ENCODE data around the gene PRSS27.

The PRSS27 gene

GRCh38 chr16:2743007-2743810 is 23.2 kb upstream of the PRSS27 start:
- peak overlapping the region; percentile 25 for H2AK5ac ChIP-seq (ENCODE audit: low read depth, low read length)
- H3K9me3 ChIP-seq (replicated peaks in 1 of 2; ENCODE audit: control insufficient read depth in 2 of 2, insufficient read depth in 1 of 2, low read depth in 1 of 2, low read length in 2 of 2), result no peaks in the 10 kb centered on the region
- H4K8ac ChIP-seq (ENCODE audit: low read depth, low read length), result no peak overlapping the region
- DNase-seq (ENCODE audit: low spot score), result no peak
- H2AFZ ChIP-seq (ENCODE audit: low read length), result no peak overlapping the region
- no peak overlapping the region for H3K4ac ChIP-seq (ENCODE audit: low read length)
- H2BK12ac ChIP-seq (ENCODE audit: low read length), result no peak overlapping the region
- no peaks in the 10 kb centered on the region for H3K27me3 ChIP-seq (ENCODE audit: control insufficient read depth in 3 of 3, insufficient read depth in 3 of 3, low read depth in 1 of 3, low read length in 3 of 3)
- peak overlapping the region; percentile 17 for H3K23ac ChIP-seq (ENCODE audit: low read depth, low read length, poor library complexity)
- peak overlapping the region; percentile 72 for H3K9ac ChIP-seq (ENCODE audit: low read depth, low read length, poor library complexity)
- H3K14ac ChIP-seq (ENCODE audit: low read length), result no peak overlapping the region
- peaks cover 3 to 18% of the 10 kb centered on the region in 2 donors for H3K4me1 ChIP-seq (ENCODE audit: control insufficient read depth in 2 of 2, insufficient read depth in 1 of 2, low read depth in 1 of 2, low read length in 2 of 2)
- no peak overlapping the region for H2BK15ac ChIP-seq (ENCODE audit: low read length)
- H3K4me2 ChIP-seq (ENCODE audit: insufficient read depth, low read length, poor library complexity, severe bottlenecking), result no peak overlapping the region
- no peak overlapping the region for H2BK120ac ChIP-seq (ENCODE audit: low read depth, low read length)
- no peak overlapping the region for H3K18ac ChIP-seq (ENCODE audit: low read length)
- no peaks in the 10 kb centered on the region for H3K36me3 ChIP-seq (replicated peaks in 1 of 2; ENCODE audit: control insufficient read depth in 2 of 2, insufficient read depth in 2 of 2, low read length in 2 of 2)
- no peaks in the 10 kb centered on the region for H3K79me1 ChIP-seq (ENCODE audit: low read depth, low read length)
- no CpG with 5 or more reads among the region's 19 CpGs for WGBS, 2 donors (ENCODE audit: extremely low coverage in 2 of 2, insufficient read length in 2 of 2, insufficient replicate concordance in 1 of 2)
- H4K91ac ChIP-seq (ENCODE audit: low read depth, low read length, poor library complexity), result no peak overlapping the region
- no peak overlapping the region for H2BK5ac ChIP-seq (ENCODE audit: low read length)
- H3K4me3 ChIP-seq (ENCODE audit: low read length in 2 of 2), result no peak overlapping the region
- no peak overlapping the region for H3K27ac ChIP-seq (replicated peaks; ENCODE audit: low read length)

GRCh38 chr16:2742323-2743006 is 22.4 kb upstream of the PRSS27 start:
- Histone ChIP-seq H3K18ac (ENCODE audit: low read length) (no peak overlapping the region), H3K4me2 (ENCODE audit: insufficient read depth, low read length, poor library complexity, severe bottlenecking) (no peak overlapping the region)
- DNase-seq (ENCODE audit: low spot score), result no peak

GRCh38 chr16:2741168-2741567 is 21.1 kb upstream of the PRSS27 start:
- H3K27ac ChIP-seq (replicated peaks; ENCODE audit: low read length), result no peak overlapping the region
- no peak overlapping the region for H3K4me3 ChIP-seq (ENCODE audit: low read length in 2 of 2)
- no peaks in the 10 kb centered on the region for H3K9me3 ChIP-seq (replicated peaks in 1 of 2; ENCODE audit: control insufficient read depth in 2 of 2, insufficient read depth in 1 of 2, low read depth in 1 of 2, low read length in 2 of 2)
- H3K36me3 ChIP-seq (replicated peaks in 1 of 2; ENCODE audit: control insufficient read depth in 2 of 2, insufficient read depth in 2 of 2, low read length in 2 of 2), result no peaks in the 10 kb centered on the region
- H3K9ac ChIP-seq (ENCODE audit: low read depth, low read length, poor library complexity), result no peak overlapping the region
- no peaks in the 10 kb centered on the region for H3K79me1 ChIP-seq (ENCODE audit: low read depth, low read length)
- no peak overlapping the region for H2BK15ac ChIP-seq (ENCODE audit: low read length)
- peaks cover 3 to 18% of the 10 kb centered on the region in 2 donors for H3K4me1 ChIP-seq (ENCODE audit: control insufficient read depth in 2 of 2, insufficient read depth in 1 of 2, low read depth in 1 of 2, low read length in 2 of 2)
- no peak for DNase-seq (ENCODE audit: low spot score)
- no peak overlapping the region for H3K23ac ChIP-seq (ENCODE audit: low read depth, low read length, poor library complexity)
- no peak overlapping the region for H2AFZ ChIP-seq (ENCODE audit: low read length)
- H3K18ac ChIP-seq (ENCODE audit: low read length), result no peak overlapping the region
- peak overlapping the region; percentile 19 for H2BK5ac ChIP-seq (ENCODE audit: low read length)
- H4K8ac ChIP-seq (ENCODE audit: low read depth, low read length), result no peak overlapping the region
- H3K14ac ChIP-seq (ENCODE audit: low read length), result peak overlapping the region; percentile 32
- WGBS, 2 donors (ENCODE audit: extremely low coverage in 2 of 2, insufficient read length in 2 of 2, insufficient replicate concordance in 1 of 2), result no CpG with 5 or more reads among the region's 4 CpGs
- H3K27me3 ChIP-seq (ENCODE audit: control insufficient read depth in 3 of 3, insufficient read depth in 3 of 3, low read depth in 1 of 3, low read length in 3 of 3), result no peaks in the 10 kb centered on the region
- H4K91ac ChIP-seq (ENCODE audit: low read depth, low read length, poor library complexity), result no peak overlapping the region
- H3K4ac ChIP-seq (ENCODE audit: low read length), result no peak overlapping the region
- H2AK5ac ChIP-seq (ENCODE audit: low read depth, low read length), result no peak overlapping the region
- H3K4me2 ChIP-seq (ENCODE audit: insufficient read depth, low read length, poor library complexity, severe bottlenecking), result no peak overlapping the region
- no peak overlapping the region for H2BK120ac ChIP-seq (ENCODE audit: low read depth, low read length)
- no peak overlapping the region for H2BK12ac ChIP-seq (ENCODE audit: low read length)

More at GRCh38 chr16:2742323-2743006, 22.4 kb upstream of the PRSS27 start:
- no CpG with 5 or more reads among the region's 12 CpGs for WGBS, 2 donors (ENCODE audit: extremely low coverage in 2 of 2, insufficient read length in 2 of 2, insufficient replicate concordance in 1 of 2)
- Histone ChIP-seq H3K36me3 (replicated peaks in 1 of 2; ENCODE audit: control insufficient read depth in 2 of 2, insufficient read depth in 2 of 2, low read length in 2 of 2) (no peaks in the 10 kb centered on the region), H3K23ac (ENCODE audit: low read depth, low read length, poor library complexity) (peak overlapping the region; percentile 55), H2AK5ac (ENCODE audit: low read depth, low read length) (peak overlapping the region; percentile 37), H3K27me3 (ENCODE audit: control insufficient read depth in 3 of 3, insufficient read depth in 3 of 3, low read depth in 1 of 3, low read length in 3 of 3) (no peaks in the 10 kb centered on the region), H3K27ac (replicated peaks; ENCODE audit: low read length) (no peak overlapping the region), H3K4me3 (ENCODE audit: low read length in 2 of 2) (no peak overlapping the region), H3K4ac (ENCODE audit: low read length) (no peak overlapping the region), H3K9me3 (replicated peaks in 1 of 2; ENCODE audit: control insufficient read depth in 2 of 2, insufficient read depth in 1 of 2, low read depth in 1 of 2, low read length in 2 of 2) (no peaks in the 10 kb centered on the region), H3K9ac (ENCODE audit: low read depth, low read length, poor library complexity) (peak overlapping the region; percentile 72), H2BK5ac (ENCODE audit: low read length) (no peak overlapping the region), H3K4me1 (ENCODE audit: control insufficient read depth in 2 of 2, insufficient read depth in 1 of 2, low read depth in 1 of 2, low read length in 2 of 2) (peaks cover 3 to 18% of the 10 kb centered on the region in 2 donors), H4K91ac (ENCODE audit: low read depth, low read length, poor library complexity) (no peak overlapping the region), H2BK15ac (ENCODE audit: low read length) (no peak overlapping the region), H4K8ac (ENCODE audit: low read depth, low read length) (no peak overlapping the region), H3K79me1 (ENCODE audit: low read depth, low read length) (no peaks in the 10 kb centered on the region), H2BK12ac (ENCODE audit: low read length) (no peak overlapping the region), H2AFZ (ENCODE audit: low read length) (no peak overlapping the region), H3K14ac (ENCODE audit: low read length) (no peak overlapping the region), H2BK120ac (ENCODE audit: low read depth, low read length) (no peak overlapping the region)

DNA sequence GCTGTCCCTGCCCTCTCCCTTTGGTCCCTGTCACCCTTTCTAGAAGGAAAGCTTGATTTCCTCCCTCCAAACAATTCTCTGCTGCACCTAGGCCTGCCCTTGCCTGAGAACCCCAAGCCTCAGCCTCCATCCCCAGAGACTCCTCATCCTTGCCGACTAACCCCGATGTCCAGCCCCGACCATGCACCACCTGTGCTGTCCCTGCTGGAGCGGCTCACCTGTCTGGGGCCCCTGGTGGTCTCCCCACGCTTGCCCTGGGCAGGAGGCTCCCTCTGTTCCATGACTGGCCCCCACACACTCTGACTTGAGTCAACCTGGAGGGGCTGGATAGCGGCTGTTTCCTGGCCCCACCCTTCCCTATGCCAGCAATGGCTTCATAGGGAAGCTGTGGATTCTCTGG is 20.5 kb upstream of the PRSS27 start:
- Histone ChIP-seq H2BK12ac (ENCODE audit: low read length) (no peak overlapping the region), H4K8ac (ENCODE audit: low read depth, low read length) (no peak overlapping the region), H3K27me3 (ENCODE audit: control insufficient read depth in 3 of 3, insufficient read depth in 3 of 3, low read depth in 1 of 3, low read length in 3 of 3) (no peaks in the 10 kb centered on the region), H3K23ac (ENCODE audit: low read depth, low read length, poor library complexity) (no peak overlapping the region), H2BK5ac (ENCODE audit: low read length) (no peak overlapping the region), H2BK15ac (ENCODE audit: low read length) (no peak overlapping the region), H3K4ac (ENCODE audit: low read length) (no peak overlapping the region), H2BK120ac (ENCODE audit: low read depth, low read length) (no peak overlapping the region), H3K4me2 (ENCODE audit: insufficient read depth, low read length, poor library complexity, severe bottlenecking) (no peak overlapping the region), H3K36me3 (replicated peaks in 1 of 2; ENCODE audit: control insufficient read depth in 2 of 2, insufficient read depth in 2 of 2, low read length in 2 of 2) (no peaks in the 10 kb centered on the region), H3K9ac (ENCODE audit: low read depth, low read length, poor library complexity) (no peak overlapping the region), H2AFZ (ENCODE audit: low read length) (no peak overlapping the region), H3K4me3 (ENCODE audit: low read length in 2 of 2) (no peak overlapping the region), H3K27ac (replicated peaks; ENCODE audit: low read length) (no peak overlapping the region), H4K91ac (ENCODE audit: low read depth, low read length, poor library complexity) (no peak overlapping the region), H3K18ac (ENCODE audit: low read length) (no peak overlapping the region), H3K14ac (ENCODE audit: low read length) (no peak overlapping the region), H3K79me1 (ENCODE audit: low read depth, low read length) (no peaks in the 10 kb centered on the region), H3K4me1 (ENCODE audit: control insufficient read depth in 2 of 2, insufficient read depth in 1 of 2, low read depth in 1 of 2, low read length in 2 of 2) (peaks cover 3 to 18% of the 10 kb centered on the region in 2 donors), H3K9me3 (replicated peaks in 1 of 2; ENCODE audit: control insufficient read depth in 2 of 2, insufficient read depth in 1 of 2, low read depth in 1 of 2, low read length in 2 of 2) (no peaks in the 10 kb centered on the region), H2AK5ac (ENCODE audit: low read depth, low read length) (no peak overlapping the region)
- WGBS, 2 donors (ENCODE audit: extremely low coverage in 2 of 2, insufficient read length in 2 of 2, insufficient replicate concordance in 1 of 2), result no CpG with 5 or more reads among the region's 6 CpGs
- DNase-seq (ENCODE audit: low spot score), result no peak
